H1 (cell line): ENCODE data around the gene DNASE1. TPM values are rescaled to one million over a fixed set of nuclear protein-coding genes. Genes with fewer than 3 reads are reported as not detected.

Experiments
- CTCF ChIA-PET: fragments of 300-600 bp; sonication (Branson Sonifier 250); formaldehyde crosslinking; loops from one replicate; lab custom pipeline; 2021; ENCODE audit not compliant: partially characterized antibody; lab: Charles Lee
- POLR2A ChIA-PET: fragments of 300-600 bp; sonication (Branson Sonifier 250); formaldehyde crosslinking; loops from one replicate; lab custom pipeline; 2021; ENCODE audit warnings: inconsistent platforms; ENCODE audit not compliant: partially characterized antibody; lab: Charles Lee
- DNase-seq, 2 experiments: peaks; one replicate each; pipeline versions ENCODE4 v3.0.0 to v3.0.0-alpha.2; 2010 to 2022; ENCODE audit warnings: low spot score in 2 of 2, low read depth in 1 of 2, mixed read lengths in 1 of 2
- FAIRE-seq: peaks from 2 replicates; lab custom pipeline; 2011; peaks lifted over from hg19 to GRCh38; lab: Jason Lieb, UNC
- H2AFZ ChIP-seq: 2 replicates; pipeline ENCODE4 v1.8.1; 2012; ENCODE audit warnings: low read length, inconsistent platforms
- H2AK5ac ChIP-seq: 2 replicates; pipeline ENCODE4 v1.6.1; 2013; ENCODE audit warnings: low read depth, low read length
- H2BK120ac ChIP-seq: replicated peaks from 2 replicates; pipeline ENCODE3; 2013; ENCODE audit warnings: low read depth, low read length, inconsistent platforms
- H2BK12ac ChIP-seq: 2 replicates; pipeline ENCODE4 v1.6.1; 2013; ENCODE audit warnings: low read depth, low read length
- H2BK15ac ChIP-seq: 2 replicates; pipeline ENCODE4 v1.6.1; 2013; ENCODE audit warnings: low read length
- H2BK20ac ChIP-seq: 2 replicates; pipeline ENCODE4 v1.6.1; 2013; ENCODE audit warnings: low read length
- H2BK5ac ChIP-seq: 2 replicates; pipeline ENCODE4 v1.6.1; 2013; ENCODE audit warnings: low read depth, low read length
- H3K14ac ChIP-seq: 2 replicates; pipeline ENCODE4 v1.6.1; 2013; ENCODE audit warnings: inconsistent platforms; ENCODE audit not compliant: insufficient read length
- H3K18ac ChIP-seq: 2 replicates; pipeline ENCODE4 v1.6.1; 2013; ENCODE audit warnings: low read length; ENCODE audit errors: extremely low read depth
- H3K23ac ChIP-seq: 2 replicates; pipeline ENCODE4 v1.6.1; 2013; ENCODE audit warnings: inconsistent platforms; ENCODE audit not compliant: insufficient read length
- H3K23me2 ChIP-seq: 2 replicates; pipeline ENCODE4 v1.6.1; 2013; ENCODE audit warnings: low read depth, low read length
- H3K27ac ChIP-seq: 2 replicates; pipeline ENCODE4 v1.6.1; 2011; ENCODE audit warnings: low read depth, low read length, inconsistent platforms
- H3K27me3 ChIP-seq, 4 experiments: replicated peaks in 1 of 4; 1 replicate in 1 of 4; 2 replicates in 3 of 4; pipeline versions ENCODE4 v1.6.1 to v1.8.1; 2011 to 2013; ENCODE audit warnings: low read length in 3 of 4, mild to moderate bottlenecking in 3 of 4, inconsistent platforms in 2 of 4, mixed read lengths in 2 of 4, moderate library complexity in 1 of 4; ENCODE audit not compliant: control insufficient read depth in 3 of 4, insufficient read depth in 3 of 4; ENCODE audit errors: extremely low read depth in 1 of 4
- H3K36me3 ChIP-seq, 4 experiments: 2 replicates each; pipeline versions ENCODE4 v1.6.1 to v1.8.1; 2011 to 2013; ENCODE audit warnings: mild to moderate bottlenecking in 4 of 4, low read length in 3 of 4, moderate library complexity in 2 of 4, control low read depth in 1 of 4, inconsistent platforms in 1 of 4; ENCODE audit not compliant: insufficient read depth in 4 of 4, control insufficient read depth in 2 of 4
- H3K4ac ChIP-seq: replicated peaks from 2 replicates; pipeline ENCODE3; 2013; ENCODE audit warnings: low read length, low read depth, mixed read lengths, inconsistent platforms; ENCODE audit not compliant: insufficient read length
- H3K4me1 ChIP-seq, 4 experiments: replicated peaks in 1 of 4; 1 replicate in 1 of 4; 2 replicates in 3 of 4; pipeline versions ENCODE4 v1.6.1 to v1.8.1; 2011 to 2013; ENCODE audit warnings: low read length in 3 of 4, inconsistent platforms in 2 of 4, mixed read lengths in 1 of 4; ENCODE audit not compliant: insufficient read depth in 4 of 4, control insufficient read depth in 3 of 4
- H3K4me2 ChIP-seq, 2 experiments: 2 replicates each; pipeline versions ENCODE4 v1.6.1 to v1.8.1; 2011 to 2013; ENCODE audit warnings: low read depth in 2 of 2, low read length in 2 of 2, control low read depth in 1 of 2, inconsistent platforms in 1 of 2, mild to moderate bottlenecking in 1 of 2; ENCODE audit not compliant: insufficient read depth in 1 of 2
- H3K4me3 ChIP-seq, 4 experiments: fragments of 200-600, 300-600 bp in 1 of 4; sonication (generic), shearing (Covaris generic), sonication (Bioruptor Twin) in 1 of 4; 2 replicates each; pipeline versions ENCODE4 v1.5.1 to v1.8.1; 2011 to 2016; ENCODE audit warnings: low read length in 4 of 4, low read depth in 3 of 4, control low read depth in 2 of 4, inconsistent platforms in 2 of 4, mild to moderate bottlenecking in 2 of 4, mixed read lengths in 1 of 4, moderate library complexity in 1 of 4; ENCODE audit not compliant: insufficient read depth in 2 of 4; ENCODE audit errors: extremely low read depth in 1 of 4
- H3K56ac ChIP-seq: replicated peaks from 2 replicates; pipeline ENCODE3; 2013; ENCODE audit warnings: low read depth, mild to moderate bottlenecking, mixed read lengths, low read length, inconsistent platforms; ENCODE audit not compliant: insufficient read length
- H3K79me1 ChIP-seq: 2 replicates; pipeline ENCODE4 v1.6.1; 2013; ENCODE audit warnings: low read depth, low read length, control low read depth
- H3K79me2 ChIP-seq, 2 experiments: 2 replicates each; pipeline versions ENCODE4 v1.6.1 to v1.8.1; 2012 to 2013; ENCODE audit warnings: low read length in 2 of 2, mild to moderate bottlenecking in 2 of 2, inconsistent platforms in 1 of 2; ENCODE audit not compliant: insufficient read depth in 2 of 2, control insufficient read depth in 1 of 2
- H3K9ac ChIP-seq, 4 experiments: replicated peaks in 1 of 4; 1 replicate in 1 of 4; 2 replicates in 3 of 4; pipeline versions ENCODE4 v1.6.1 to v1.8.1; 2011 to 2013; ENCODE audit warnings: low read depth in 3 of 4, low read length in 3 of 4, control low read depth in 2 of 4, mild to moderate bottlenecking in 2 of 4, moderate library complexity in 2 of 4, inconsistent platforms in 1 of 4; ENCODE audit errors: extremely low read depth in 1 of 4
- H3K9me3 ChIP-seq, 2 experiments: 2 replicates each; pipeline versions ENCODE4 v1.6.1 to v1.8.1; 2012 to 2013; ENCODE audit warnings: mild to moderate bottlenecking in 2 of 2, moderate library complexity in 2 of 2, control low read depth in 1 of 2, inconsistent platforms in 1 of 2, low read depth in 1 of 2, low read length in 1 of 2, mixed read lengths in 1 of 2; ENCODE audit not compliant: insufficient read depth in 2 of 2
- H4K20me1 ChIP-seq, 2 experiments: replicated peaks in 1 of 2; 2 replicates each; pipeline versions ENCODE3 to v1.8.1; 2011 to 2013; ENCODE audit warnings: inconsistent platforms in 2 of 2, low read length in 2 of 2, mild to moderate bottlenecking in 1 of 2; ENCODE audit not compliant: insufficient read depth in 2 of 2, control insufficient read depth in 1 of 2
- H4K5ac ChIP-seq: 2 replicates; pipeline ENCODE4 v1.6.1; 2013; ENCODE audit warnings: low read length, low read depth, mixed read lengths, inconsistent platforms; ENCODE audit not compliant: insufficient read length
- H4K8ac ChIP-seq: 2 replicates; pipeline ENCODE4 v1.8.0; 2013; ENCODE audit warnings: mild to moderate bottlenecking, moderate library complexity, low read length, inconsistent platforms; ENCODE audit not compliant: insufficient read depth; ENCODE audit errors: extremely low read depth
- H4K91ac ChIP-seq: replicated peaks from 2 replicates; pipeline ENCODE3; 2013; ENCODE audit warnings: low read length, mixed read lengths, inconsistent platforms; ENCODE audit not compliant: insufficient read length
- CTBP2 ChIP-seq: IDR thresholded peaks from 2 replicates; pipeline ENCODE4 v1.7.0; 2011; ENCODE audit warnings: borderline replicate concordance, mild to moderate bottlenecking, moderate library complexity, mixed read lengths, low read length; ENCODE audit not compliant: insufficient read depth, insufficient read length
- POLR2AphosphoS5 ChIP-seq: IDR thresholded peaks from 2 replicates; pipeline ENCODE4 v1.6.1; 2011; ENCODE audit warnings: low read depth, low read length
- WGBS, 2 experiments: shearing (Covaris generic) in 1 of 2; methylation state at CpG; one replicate each; pipeline versions ENCODE4 v1.1.6 to v1.1.7; 2013 to 2015; ENCODE audit warnings: low lambda C conversion rate in 2 of 2, mixed read lengths in 2 of 2, inconsistent platforms in 1 of 2, low coverage in 1 of 2, missing lambda C conversion rate in 1 of 2; ENCODE audit not compliant: insufficient replicate concordance in 2 of 2, insufficient coverage in 1 of 2, insufficient read length in 1 of 2; ENCODE audit errors: extremely low coverage in 1 of 2, missing lambda C conversion rate in 1 of 2; 5-methylcytosine and 5-hydroxymethylcytosine counted together
- polyA plus RNA-seq, 7 experiments: library from polyadenylated mRNA; depleted of rRNA in 3 of 7; stranded (reverse) in 5 of 7; unstranded in 2 of 7; fragments of >200 nt in 5 of 7; fragments of 200-250 nt in 2 of 7; gene quantifications; 1 replicate in 5 of 7; 2 replicates in 1 of 7; 4 replicates in 1 of 7; pipeline versions ENCODE4 v1.2.1 to v1.2.3, GENCODE V29; 2011 to 2013; ENCODE audit warnings: missing spikeins in 2 of 7, mixed read lengths in 2 of 7
- total RNA-seq: library from RNA; stranded (reverse); fragmentation: NEBNext Ultra II Directional; extraction: Animal tissue kit (Norgen Biotek cat#: 25700); gene quantifications from 2 replicates; pipeline ENCODE4 v1.2.1, GENCODE V29; 2021

DNASE1 gene
- total and polyA plus RNA-seq, 2 of the 8 experiments (the other 6 are each of a cell fraction or from before 2014, with no cell fraction given): 11.5 to 16.7 TPM

- peaks cover 1 to 12% of the 10 kb centered on the region in 2 experiments for H4K20me1 ChIP-seq
- H3K27ac ChIP-seq: no peak overlapping the region; the same call in 1 of the 2 replicates
- no peak overlapping the region for H3K4me3 ChIP-seq
- H2BK5ac ChIP-seq: no peak overlapping the region; the same call in 1 of the 2 replicates
- peaks cover 2% of the 10 kb centered on the region; the same call in 1 of the 2 replicates for H3K79me1 ChIP-seq
- H2BK120ac ChIP-seq: no peak overlapping the region
- H4K91ac ChIP-seq: no peak overlapping the region
- H3K56ac ChIP-seq: no peak overlapping the region
- H2AFZ ChIP-seq: no peak overlapping the region
- no peak for DNase-seq
- no peaks in the 10 kb centered on the region for H3K9me3 ChIP-seq
- H4K8ac ChIP-seq: no peak overlapping the region
- H3K23ac ChIP-seq: no peak overlapping the region
- H3K4me2 ChIP-seq: no peak overlapping the region
- 89% methylated on average over 12 of the region's 12 CpGs; no CpG with 5 or more reads in 1 of the 2 experiments for WGBS, 2 experiments
- FAIRE-seq: no peak
- H2BK15ac ChIP-seq: no peak overlapping the region
- H2BK20ac ChIP-seq: no peak overlapping the region
- POLR2A ChIA-PET: interaction anchor here (1.6 kb wide), 1 partner anchor 20 kb away, joined by 4 read pairs; no protein-coding TSS in a partner anchor
- TF ChIP-seq POLR2AphosphoS5: peak; percentile 7; the same call in 1 of the 2 replicates
- TF ChIP-seq CTBP2: no peak
- H2AK5ac ChIP-seq: no peak overlapping the region
- H3K36me3 ChIP-seq: peaks cover 20 to 31% (median 28%) of the 10 kb centered on the region in 4 experiments
- H3K4me1 ChIP-seq: peaks cover 0 to 13% (median 9%) of the 10 kb centered on the region in 4 experiments; a peak in 5 of 7 replicates
- no peak overlapping the region for H3K4ac ChIP-seq
- H3K27me3 ChIP-seq: no peaks in the 10 kb centered on the region
- no peak overlapping the region for H3K9ac ChIP-seq
- H3K23me2 ChIP-seq: no peaks in the 10 kb centered on the region
- no peak overlapping the region for H3K14ac ChIP-seq
- H3K18ac ChIP-seq: no peak overlapping the region
- no peaks in the 10 kb centered on the region for H3K79me2 ChIP-seq
- no peak overlapping the region for H4K5ac ChIP-seq
- CTCF ChIA-PET: interaction anchor here (0.7 to 4.0 kb wide), 5 partner anchors 10 to 51 kb away, joined by 3 to 22 read pairs (median 4); no protein-coding TSS in a partner anchor
- H2BK12ac ChIP-seq: no peak overlapping the region
These were observed 522 bp downstream of the DNASE1 start for GRCh38 chr16:3655030-3655395.
